Esophagus muscularis mucosa (tissue), 3 donors: ENCODE results near the gene DPY19L3.

Experiments
- CTCF ChIP-seq, 3 experiments: fragments of 200-600 bp in 2 of 3; fragments of 450-650 bp in 1 of 3; sonication (generic) in 2 of 3; IDR thresholded peaks; one replicate each; pipeline ENCODE4 v1.5.1; 2017 to 2019; ENCODE audit warnings: antibody characterized with exemption in 3 of 3, mild to moderate bottlenecking in 2 of 3, moderate library complexity in 1 of 3
- POLR2A ChIP-seq: fragments of 450-650 bp; IDR thresholded peaks from one replicate; pipeline ENCODE4 v1.6.1; 2017; ENCODE audit warnings: antibody characterized with exemption, moderate library complexity, mild to moderate bottlenecking, low read depth

- TF ChIP-seq POLR2A (no peak), CTCF (IDR thresholded peaks at IDR 0.05) (no peak)
Measured at GRCh38 chr19:32396046-32396652, 9.4 kb upstream of the DPY19L3 start.
